OCI-LY3 (cell line): ENCODE results near the gene GFY.

Source experiments
- H2AFZ ChIP-seq: fragments of 200-600, 300-600 bp; shearing (Covaris generic); 2 replicates; pipeline ENCODE4 v1.6.0; 2014; ENCODE audit warnings: antibody characterized with exemption, low read depth, low read length
- H3K27ac ChIP-seq: fragments of 200-600, 300-600 bp; sonication (generic); 2 replicates; pipeline ENCODE4 v1.5.1; 2014; ENCODE audit warnings: mild to moderate bottlenecking, low read length, moderate library complexity, mixed read lengths
- H3K27me3 ChIP-seq: fragments of 200-600, 300-600 bp; sonication (generic); 2 replicates; pipeline ENCODE4 v1.6.1; 2014; ENCODE audit warnings: low read depth, low read length, mixed read lengths
- H3K36me3 ChIP-seq: fragments of 200-600, 300-600 bp; sonication (generic); replicated peaks from 2 replicates; pipeline ENCODE3; 2014; ENCODE audit warnings: low read depth, low read length, mixed read lengths
- H3K4me1 ChIP-seq: fragments of 300-600, 200-600 bp; sonication (generic); 2 replicates; pipeline ENCODE4 v1.6.1; 2014; ENCODE audit warnings: low read length, mixed read lengths
- H3K4me2 ChIP-seq: fragments of 200-600, 300-600 bp; sonication (generic); 2 replicates; pipeline ENCODE4 v1.6.1; 2014; ENCODE audit warnings: low read length, mixed read lengths
- H3K4me3 ChIP-seq: fragments of 300-600, 200-600 bp; sonication (generic); 2 replicates; pipeline ENCODE4 v1.5.1; 2014; ENCODE audit warnings: antibody characterized with exemption, mild to moderate bottlenecking, low read length, moderate library complexity
- H3K79me2 ChIP-seq: fragments of 300-600, 200-600 bp; shearing (Covaris generic); 2 replicates; pipeline ENCODE4 v1.6.1; 2014; ENCODE audit warnings: mild to moderate bottlenecking, low read length, mixed read lengths
- H3K9ac ChIP-seq: fragments of 300-600, 200-600 bp; shearing (Covaris generic); 2 replicates; pipeline ENCODE4 v1.6.0; 2014; ENCODE audit warnings: mild to moderate bottlenecking, low read length, moderate library complexity
- H3K9me3 ChIP-seq: fragments of 200-600, 300-600 bp; shearing (Covaris generic); 2 replicates; pipeline ENCODE4 v1.6.1; 2014; ENCODE audit warnings: low read length, mixed read lengths; ENCODE audit not compliant: insufficient read depth
- H4K20me1 ChIP-seq: fragments of 200-600, 300-600 bp; sonication (generic); 2 replicates; pipeline ENCODE4 v1.6.1; 2016; ENCODE audit warnings: low read length, mixed read lengths; ENCODE audit not compliant: insufficient read depth
- CTCF ChIP-seq: fragments of 200-600, 300-600 bp; sonication (generic); IDR thresholded peaks from 2 replicates; pipeline ENCODE4 v1.5.1; 2014; ENCODE audit warnings: antibody characterized with exemption, low read length, low read depth
- EZH2phosphoT487 ChIP-seq: fragments of 200-600 bp; shearing (Covaris generic); IDR thresholded peaks from 2 replicates; pipeline ENCODE4 v1.6.1; 2018; ENCODE audit warnings: antibody characterized with exemption, mixed run types, low read depth

The GFY gene

GRCh38 chr19:49390929-49391359 is 34.2 kb upstream of the GFY start:
- no peaks in the 10 kb centered on the region for H4K20me1 ChIP-seq
- peak overlapping the region; percentile 34 for H3K4me3 ChIP-seq
- no peaks in the 10 kb centered on the region for H3K9me3 ChIP-seq
- no peaks in the 10 kb centered on the region for H3K79me2 ChIP-seq
- H2AFZ ChIP-seq: 0 out of 2 replicates have a peak overlapping the region, but pooled peaks have one; percentile 35
- no peaks in the 10 kb centered on the region for H3K36me3 ChIP-seq
- H3K4me2 ChIP-seq: peak overlapping the region; percentile 62
- no peak for TF ChIP-seq EZH2phosphoT487
- TF ChIP-seq CTCF: no peak
- H3K27me3 ChIP-seq: no peaks in the 10 kb centered on the region
- H3K27ac ChIP-seq: no peak overlapping the region
- H3K9ac ChIP-seq: peak overlapping the region; percentile 9; the same call in 1 of the 2 replicates
- H3K4me1 ChIP-seq: peaks cover 41% of the 10 kb centered on the region

- no peaks in the 10 kb centered on the region for H3K27me3 ChIP-seq
- H3K4me1 ChIP-seq: peaks cover 41% of the 10 kb centered on the region
- H3K27ac ChIP-seq: no peak overlapping the region
- H3K36me3 ChIP-seq: no peaks in the 10 kb centered on the region
- H3K4me3 ChIP-seq: peak overlapping the region; percentile 19; the same call in 1 of the 2 replicates
- H3K9ac ChIP-seq: no peak overlapping the region; the same call in 1 of the 2 replicates
- H3K79me2 ChIP-seq: no peaks in the 10 kb centered on the region
- TF ChIP-seq CTCF: peak; percentile 98
- no peak for TF ChIP-seq EZH2phosphoT487
- H2AFZ ChIP-seq: 0 out of 2 replicates have a peak overlapping the region, but pooled peaks have one; percentile 13
- H4K20me1 ChIP-seq: no peaks in the 10 kb centered on the region
- H3K4me2 ChIP-seq: peak overlapping the region; percentile 62
- H3K9me3 ChIP-seq: no peaks in the 10 kb centered on the region
These were observed 33.4 kb upstream of the GFY start for GRCh38 chr19:49391581-49392399.

GRCh38 chr19:49393881-49394280 is 31.3 kb upstream of the GFY start:
- Histone ChIP-seq H3K27ac (no peak overlapping the region), H4K20me1 (no peaks in the 10 kb centered on the region), H3K36me3 (no peaks in the 10 kb centered on the region), H3K9ac (no peak overlapping the region), H3K27me3 (no peaks in the 10 kb centered on the region), H2AFZ (no peak overlapping the region), H3K9me3 (no peaks in the 10 kb centered on the region), H3K4me2 (no peak overlapping the region), H3K4me3 (no peak overlapping the region), H3K79me2 (no peaks in the 10 kb centered on the region), H3K4me1 (peaks cover 22% of the 10 kb centered on the region)
- TF ChIP-seq EZH2phosphoT487 (no peak), CTCF (no peak)

- no peak for TF ChIP-seq EZH2phosphoT487
- no peak for TF ChIP-seq CTCF
- no peaks in the 10 kb centered on the region for H4K20me1 ChIP-seq
- H2AFZ ChIP-seq: no peak overlapping the region
- H3K36me3 ChIP-seq: no peaks in the 10 kb centered on the region
- no peak overlapping the region for H3K4me2 ChIP-seq
- H3K79me2 ChIP-seq: no peaks in the 10 kb centered on the region
- no peaks in the 10 kb centered on the region for H3K9me3 ChIP-seq
- H3K27ac ChIP-seq: no peak overlapping the region
- peaks cover 13% of the 10 kb centered on the region for H3K4me1 ChIP-seq
- H3K27me3 ChIP-seq: no peaks in the 10 kb centered on the region
- no peak overlapping the region for H3K9ac ChIP-seq
- no peak overlapping the region for H3K4me3 ChIP-seq
These were observed 29.4 kb upstream of the GFY start for GRCh38 chr19:49395581-49396407.
